T-cell (primary cell): ENCODE data around the gene IKBIP. TPM values are rescaled to one million over a fixed set of nuclear protein-coding genes. Genes with fewer than 3 reads are reported as not detected.

Experiments used
- ATAC-seq, 4 experiments: fragments of 200-7000 bp in 3 of 4; fragments of 150-1000 bp in 1 of 4; cut with Tn5 transposase; replicated peaks in 1 of 4; 1 replicate in 3 of 4; 2 replicates in 1 of 4; pipeline ENCODE4 v1.10.0; 2021; ENCODE audit warnings: moderate library complexity in 3 of 4, mild to moderate bottlenecking in 2 of 4, moderate number of reproducible peaks in 1 of 4
- CTCF ChIA-PET, 2 donors: fragments of 300-600 bp; sonication (Branson Sonifier 250); formaldehyde crosslinking; loops; one replicate each; lab custom pipeline; 2022; ENCODE audit warnings: antibody characterized with exemption in 2 of 2; lab: Charles Lee
- POLR2A ChIA-PET, 2 donors: fragments of 300-600 bp; sonication (Branson Sonifier 250); formaldehyde crosslinking; loops; one replicate each; lab custom pipeline; 2022; ENCODE audit warnings: antibody characterized with exemption in 2 of 2; lab: Charles Lee
- DNase-seq, 35 experiments: peaks; one replicate each; pipeline versions ENCODE4 v3.0.0 to v3.0.0-alpha.2; 2013 to 2023
- H3K27ac ChIP-seq: one replicate; pipeline ENCODE4 v1.5.1; 2013; ENCODE audit warnings: low read length
- H3K27me3 ChIP-seq, 2 experiments: replicated peaks in 1 of 2; 1 replicate in 1 of 2; 2 replicates in 1 of 2; pipeline versions ENCODE4 v1.6.1 to v1.7.0; 2013; ENCODE audit warnings: low read length in 1 of 2, mixed read lengths in 1 of 2; ENCODE audit not compliant: control insufficient read depth in 2 of 2, insufficient read depth in 2 of 2; ENCODE audit errors: extremely low read depth in 1 of 2
- H3K36me3 ChIP-seq, 2 donors: 1 replicate in 1 of 2; 2 replicates in 1 of 2; pipeline versions ENCODE4 v1.6.1 to v1.7.0; 2013; ENCODE audit warnings: low read length in 1 of 2; ENCODE audit not compliant: control insufficient read depth in 2 of 2, insufficient read depth in 1 of 2; ENCODE audit errors: extremely low read depth in 1 of 2
- H3K4me1 ChIP-seq, 2 experiments: 1 replicate in 1 of 2; 2 replicates in 1 of 2; pipeline versions ENCODE4 v1.6.1 to v1.7.0; 2013; ENCODE audit warnings: low read length in 2 of 2, mixed read lengths in 1 of 2; ENCODE audit not compliant: insufficient read depth in 2 of 2, control insufficient read depth in 1 of 2; ENCODE audit errors: extremely low read depth in 1 of 2
- H3K4me3 ChIP-seq, 2 donors: 1 replicate in 1 of 2; 2 replicates in 1 of 2; pipeline versions ENCODE4 v1.5.1 to v1.7.0; 2013; ENCODE audit warnings: mild to moderate bottlenecking in 2 of 2, low read length in 1 of 2, moderate library complexity in 1 of 2; ENCODE audit not compliant: control insufficient read depth in 1 of 2; ENCODE audit errors: extremely low read depth in 1 of 2
- H3K9me3 ChIP-seq: 2 replicates; pipeline ENCODE4 v1.7.0; 2013
- H3K27ac Mint-ChIP-seq, 2 donors: one replicate each; pipeline ENCODE4 v1.8.0; 2020 to 2021; ENCODE audit warnings: mild to moderate bottlenecking in 2 of 2, mixed read lengths in 2 of 2
- H3K27me3 Mint-ChIP-seq, 2 donors: one replicate each; pipeline ENCODE4 v1.8.0; 2021 to 2022; ENCODE audit warnings: mixed read lengths in 2 of 2
- H3K36me3 Mint-ChIP-seq: one replicate; pipeline ENCODE4 v1.8.0; 2021; ENCODE audit warnings: mixed read lengths
- H3K4me1 Mint-ChIP-seq, 3 donors: one replicate each; pipeline ENCODE4 v1.8.0; 2020 to 2022; ENCODE audit warnings: mixed read lengths in 3 of 3, mild to moderate bottlenecking in 1 of 3
- H3K4me3 Mint-ChIP-seq, 3 donors: one replicate each; pipeline ENCODE4 v1.8.0; 2020 to 2022; ENCODE audit warnings: mild to moderate bottlenecking in 3 of 3, mixed read lengths in 3 of 3, moderate library complexity in 3 of 3
- H3K9me3 Mint-ChIP-seq, 3 donors: one replicate each; pipeline ENCODE4 v1.8.0; 2020 to 2022; ENCODE audit warnings: mixed read lengths in 3 of 3
- WGBS: methylation state at CpG from one replicate; pipeline ENCODE4 v1.1.5; 2013; ENCODE audit warnings: missing lambda C conversion rate; ENCODE audit not compliant: insufficient coverage; 5-methylcytosine and 5-hydroxymethylcytosine counted together
- total RNA-seq, 35 experiments: library from RNA in 6 of 35; stranded (reverse) in 6 of 35; fragments of 120-200 nt in 1 of 35; gene quantifications; one replicate each; pipeline versions ENCODE4 v1.2.1 to v1.2.4 and lab custom pipeline; 2013 to 2026

The IKBIP gene
- total RNA-seq, 5 donors from 2014 or later (not counting 1 experiment from before 2014, with no cell fraction given), result 2.2 to 8.7 (median 7.3) TPM

- Mint-ChIP-seq H3K27me3 (no peaks in the 10 kb centered on the region), H3K27ac (no peak overlapping the region), H3K9me3 (no peaks in the 10 kb centered on the region), H3K4me3 (no peak overlapping the region), H3K4me1 (peaks cover 13 to 16% (median 14%) of the 10 kb centered on the region in 3 donors), H3K36me3 (peaks cover 20% of the 10 kb centered on the region)
- DNase-seq, result peak in 4 of 35 experiments; percentile 12 to 73 (median 18)
- Histone ChIP-seq H3K9me3 (no peaks in the 10 kb centered on the region), H3K4me1 (no peaks in the 10 kb centered on the region), H3K4me3 (no peak overlapping the region), H3K36me3 (peaks cover 5 to 39% of the 10 kb centered on the region in 2 donors), H3K27me3 (no peaks in the 10 kb centered on the region), H3K27ac (no peak overlapping the region)
- peak in 3 of 4 experiments; percentile 37 to 63 (median 49) for ATAC-seq
- POLR2A ChIA-PET, result interaction anchor here in 1 of 2 donors (0.9 kb wide), 1 partner anchor 87 kb away, joined by 3 read pairs; no protein-coding TSS in a partner anchor
- CTCF ChIA-PET, result interaction anchor here (0.6 to 1.9 kb wide), 11 partner anchors 9 to 1677 kb away, joined by 3 to 34 read pairs (median 3); partner anchors contain the start of gene IKBIP (in 1 of the 2)
- WGBS, result no CpG with 5 or more reads among the region's 1 CpG
Observed at GRCh38 chr12:98653866-98654493, 9.4 kb upstream of the IKBIP start.

GRCh38 chr12:98651328-98651727, 6.7 kb upstream of the IKBIP start:
- CTCF ChIA-PET, result interaction anchor here (1.0 to 4.1 kb wide), 8 partner anchors 13 to 1923 kb away, joined by 3 to 27 read pairs (median 4); partner anchors contain the start of gene SLC25A3 (in 1 of the 2)
- H3K27ac ChIP-seq, result no peak overlapping the region
- Mint-ChIP-seq H3K36me3 (peaks cover 7% of the 10 kb centered on the region), H3K9me3 (no peaks in the 10 kb centered on the region), H3K4me1 (peaks cover 11 to 22% (median 21%) of the 10 kb centered on the region in 3 donors), H3K27ac (no peak overlapping the region), H3K27me3 (no peaks in the 10 kb centered on the region), H3K4me3 (no peak overlapping the region)
- H3K4me3 ChIP-seq, result no peak overlapping the region
- DNase-seq (no peak), ATAC-seq (no peak)
- no peaks in the 10 kb centered on the region for H3K9me3 ChIP-seq
- POLR2A ChIA-PET, result interaction anchor here in 1 of 2 donors (0.7 kb wide), 1 partner anchor 47 kb away, joined by 3 read pairs; no protein-coding TSS in a partner anchor
- peaks cover 6 to 8% of the 10 kb centered on the region in 2 experiments for H3K4me1 ChIP-seq
- H3K27me3 ChIP-seq, result no peaks in the 10 kb centered on the region
- peaks cover 5 to 26% of the 10 kb centered on the region in 2 donors for H3K36me3 ChIP-seq

GRCh38 chr12:98646294-98647090, 1.9 kb upstream of the IKBIP start:
- H3K27ac ChIP-seq, result no peak overlapping the region
- Mint-ChIP-seq H3K9me3 (no peaks in the 10 kb centered on the region), H3K4me1 (peaks cover 15 to 38% (median 38%) of the 10 kb centered on the region in 3 donors), H3K27ac (peak overlapping the region; percentile 36 to 61), H3K4me3 (peak overlapping the region; percentile 97 to 99 (median 98)), H3K27me3 (no peaks in the 10 kb centered on the region), H3K36me3 (peaks cover 7% of the 10 kb centered on the region)
- ATAC-seq, result no peak
- H3K9me3 ChIP-seq, result no peaks in the 10 kb centered on the region
- peaks cover 11 to 15% of the 10 kb centered on the region in 2 experiments for H3K4me1 ChIP-seq
- H3K36me3 ChIP-seq, result peaks cover 3 to 19% of the 10 kb centered on the region in 2 donors
- H3K27me3 ChIP-seq, result no peaks in the 10 kb centered on the region
- WGBS, result 10% methylated on average over 2 of the region's 8 CpGs
- CTCF ChIA-PET, result interaction anchor here in 1 of 2 donors (0.9 to 1.3 kb wide), 3 partner anchors 16 to 107 kb away, joined by 3 to 4 read pairs (median 3); no protein-coding TSS in a partner anchor
- peak in 1 of 35 experiments; percentile 16 for DNase-seq
- POLR2A ChIA-PET, result no interaction called here
- peak overlapping the region in 1 of 2 donors; percentile 72 for H3K4me3 ChIP-seq

GRCh38 chr12:98645572-98646067, 1.0 kb upstream of the IKBIP start:
- under 1% methylated on average over 23 of the region's 24 CpGs for WGBS
- Mint-ChIP-seq H3K9me3 (no peaks in the 10 kb centered on the region), H3K4me1 (peaks cover 15 to 41% (median 38%) of the 10 kb centered on the region in 3 donors), H3K4me3 (peak overlapping the region; percentile 97 to 99 (median 98)), H3K27me3 (no peaks in the 10 kb centered on the region), H3K36me3 (no peaks in the 10 kb centered on the region), H3K27ac (peak overlapping the region; percentile 74 to 89)
- peak in 5 of 35 experiments; percentile 1 to 31 (median 3) for DNase-seq
- peak overlapping the region; percentile 45 for H3K27ac ChIP-seq
- ChIA-PET POLR2A (no interaction called here), CTCF (interaction anchor here in 1 of 2 donors (0.9 to 1.3 kb wide), 3 partner anchors 15 to 107 kb away, joined by 3 to 4 read pairs (median 3); no protein-coding TSS in a partner anchor)
- peaks cover 3 to 16% of the 10 kb centered on the region in 2 donors for H3K36me3 ChIP-seq
- H3K27me3 ChIP-seq, result no peaks in the 10 kb centered on the region
- no peak for ATAC-seq
- peak overlapping the region; percentile 72 to 91 for H3K4me3 ChIP-seq
- no peaks in the 10 kb centered on the region for H3K9me3 ChIP-seq
- peaks cover 11 to 15% of the 10 kb centered on the region in 2 experiments for H3K4me1 ChIP-seq

GRCh38 chr12:98644433-98644711, 216 bp downstream of the IKBIP start:
- WGBS, result 0% methylated on average over 20 of the region's 20 CpGs
- CTCF ChIA-PET, result interaction anchor here (0.6 to 2.0 kb wide), 6 partner anchors 8 to 78 kb away, joined by 3 to 9 read pairs (median 5); partner anchors contain the start of gene SLC25A3 (in 1 of the 2)
- peaks cover 0 to 5% of the 10 kb centered on the region in 2 donors for H3K36me3 ChIP-seq
- H3K27ac ChIP-seq, result peak overlapping the region; percentile 54
- no peaks in the 10 kb centered on the region for H3K9me3 ChIP-seq
- H3K36me3 Mint-ChIP-seq, result no peaks in the 10 kb centered on the region
- H3K4me1 Mint-ChIP-seq, result peaks cover 15 to 42% (median 35%) of the 10 kb centered on the region in 3 donors
- peaks cover 11 to 15% of the 10 kb centered on the region in 2 experiments for H3K4me1 ChIP-seq
- DNase-seq (peak in 1 of 35 experiments; percentile 8), ATAC-seq (peak; percentile 2 to 11 (median 6))
- H3K27ac Mint-ChIP-seq, result peak overlapping the region; percentile 91 to 92
- H3K27me3 ChIP-seq, result no peaks in the 10 kb centered on the region
- peak overlapping the region; percentile 72 to 91 for H3K4me3 ChIP-seq
- H3K9me3 Mint-ChIP-seq, result no peaks in the 10 kb centered on the region
- peak overlapping the region; percentile 97 to 99 (median 98) for H3K4me3 Mint-ChIP-seq
- no peaks in the 10 kb centered on the region for H3K27me3 Mint-ChIP-seq
- POLR2A ChIA-PET, result interaction anchor here in 1 of 2 donors (1.7 kb wide), 1 partner anchor 51 kb away, joined by 13 read pairs; the partner anchor contains the start of gene SLC25A3
